ENCODE results near the gene SCARB1. TPM values are rescaled to one million over a fixed set of nuclear protein-coding genes. Genes with fewer than 3 reads are reported as not detected.

Gene SCARB1
- total and polyA plus RNA-seq, 4 donors: 14.9 to 88.4 (median 56.2) TPM

DNA sequence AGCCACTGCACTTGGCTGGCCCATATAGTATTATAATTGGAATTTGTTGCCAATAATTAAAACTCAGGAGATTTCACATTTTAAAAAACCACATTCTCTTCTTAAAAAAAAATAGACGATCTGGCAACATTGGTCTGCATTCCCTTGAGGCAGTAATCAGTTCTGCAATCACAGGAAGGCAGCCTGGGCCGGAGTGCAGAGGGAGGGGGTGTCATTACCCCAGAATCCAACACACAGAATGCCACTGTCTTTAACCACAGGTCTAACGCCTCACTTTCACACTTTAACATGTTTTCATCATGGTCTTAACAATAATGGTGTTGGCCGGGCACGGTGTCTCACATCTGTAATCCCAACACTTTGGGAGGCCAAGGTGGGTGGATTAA is 100.1 kb downstream of the SCARB1 start:
- peaks cover 43% of the 10 kb centered on the region for H3K4me1 ChIP-seq (ENCODE audit: control insufficient read depth, insufficient read depth, low read length)
- WGBS (ENCODE audit: insufficient coverage): no CpG with 5 or more reads among the region's 5 CpGs
- no peak for DNase-seq (ENCODE audit: low read depth in 4 of 6, low spot score in 6 of 6)
- no peak overlapping the region for H3K4me3 ChIP-seq (ENCODE audit: low read depth, low read length)
- no peaks in the 10 kb centered on the region for H3K36me3 ChIP-seq (ENCODE audit: control insufficient read depth, insufficient read depth, low read length)
- no peak overlapping the region for H3K27ac ChIP-seq (ENCODE audit: low read depth, low read length)
- peaks cover 12% of the 10 kb centered on the region for H3K9me3 ChIP-seq (ENCODE audit: control insufficient read depth, insufficient read depth, low read length)
- H3K27me3 ChIP-seq (ENCODE audit: control insufficient read depth, insufficient read depth, low read length): no peaks in the 10 kb centered on the region

DNA sequence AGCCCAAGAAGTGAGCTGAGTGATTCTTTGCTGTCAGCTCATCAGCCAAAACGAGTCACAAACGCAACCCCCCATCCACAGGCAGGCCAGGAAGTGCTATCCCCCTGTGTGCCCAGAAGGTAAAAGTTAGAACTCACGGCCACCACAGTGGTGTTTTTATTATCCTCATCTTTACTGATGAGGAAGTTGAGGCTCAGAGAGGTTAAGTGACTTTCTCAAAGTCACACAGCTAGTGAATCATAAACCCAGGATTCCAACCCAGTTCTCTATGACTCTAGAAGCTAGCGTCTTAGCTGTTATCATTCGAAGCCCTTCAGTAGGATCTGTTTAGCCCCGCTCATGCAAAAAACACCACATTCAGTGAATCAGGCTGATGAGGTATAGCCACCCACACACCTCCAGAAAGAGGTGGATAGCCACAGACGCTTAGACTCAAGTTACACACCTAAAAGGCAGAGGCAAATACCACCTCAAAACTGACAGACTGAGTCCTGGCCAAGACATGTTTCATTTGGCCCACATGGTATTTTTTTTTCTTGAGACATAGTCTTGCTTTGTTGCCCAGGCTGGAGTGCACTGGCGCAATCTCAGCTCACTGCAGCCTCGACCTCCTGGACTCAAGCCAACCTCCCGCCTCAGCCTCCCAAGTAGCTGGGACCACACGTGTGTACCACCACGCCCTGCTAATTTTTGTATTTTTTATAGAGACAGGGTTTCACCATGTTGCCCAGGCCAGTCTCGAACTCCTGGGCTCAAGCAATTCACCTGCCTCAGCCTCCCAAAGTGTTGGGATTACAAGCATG is 100.7 kb downstream of the SCARB1 start:
- H3K27ac ChIP-seq (ENCODE audit: low read depth, low read length): no peak overlapping the region
- no peaks in the 10 kb centered on the region for H3K36me3 ChIP-seq (ENCODE audit: control insufficient read depth, insufficient read depth, low read length)
- H3K27me3 ChIP-seq (ENCODE audit: control insufficient read depth, insufficient read depth, low read length): no peaks in the 10 kb centered on the region
- WGBS (ENCODE audit: insufficient coverage): 89% methylated on average over 7 of the region's 13 CpGs
- H3K4me1 ChIP-seq (ENCODE audit: control insufficient read depth, insufficient read depth, low read length): peaks cover 49% of the 10 kb centered on the region
- H3K4me3 ChIP-seq (ENCODE audit: low read depth, low read length): no peak overlapping the region
- no peak for DNase-seq (ENCODE audit: low read depth in 4 of 6, low spot score in 6 of 6)
- peaks cover 12% of the 10 kb centered on the region for H3K9me3 ChIP-seq (ENCODE audit: control insufficient read depth, insufficient read depth, low read length)

DNA sequence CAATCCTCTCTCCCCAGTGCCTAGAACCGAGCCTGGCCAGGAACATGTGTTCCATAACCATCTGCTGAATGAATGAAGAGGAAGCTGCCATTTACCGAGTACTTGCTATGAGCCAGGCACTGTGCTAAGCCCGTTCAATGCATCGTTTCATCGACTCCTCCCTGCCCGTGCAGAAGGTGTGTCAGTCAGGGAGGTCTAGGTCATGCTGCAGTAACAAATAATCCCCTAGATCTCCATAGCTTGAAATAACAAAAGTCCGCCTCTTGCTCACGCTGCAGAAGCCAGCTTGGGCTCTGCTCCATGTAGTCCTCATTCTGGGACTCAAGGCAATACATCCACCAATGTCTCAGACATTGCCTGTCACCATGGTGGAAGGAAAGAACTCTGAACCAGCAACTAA is 101.3 kb downstream of the SCARB1 start:
- H3K27ac ChIP-seq (ENCODE audit: low read depth, low read length): no peak overlapping the region
- no peaks in the 10 kb centered on the region for H3K36me3 ChIP-seq (ENCODE audit: control insufficient read depth, insufficient read depth, low read length)
- H3K4me3 ChIP-seq (ENCODE audit: low read depth, low read length): no peak overlapping the region
- H3K4me1 ChIP-seq (ENCODE audit: control insufficient read depth, insufficient read depth, low read length): peaks cover 54% of the 10 kb centered on the region
- 92% methylated on average over 7 of the region's 8 CpGs for WGBS (ENCODE audit: insufficient coverage)
- H3K27me3 ChIP-seq (ENCODE audit: control insufficient read depth, insufficient read depth, low read length): no peaks in the 10 kb centered on the region
- no peak for DNase-seq (ENCODE audit: low read depth in 4 of 6, low spot score in 6 of 6)
- H3K9me3 ChIP-seq (ENCODE audit: control insufficient read depth, insufficient read depth, low read length): peaks cover 12% of the 10 kb centered on the region

DNA sequence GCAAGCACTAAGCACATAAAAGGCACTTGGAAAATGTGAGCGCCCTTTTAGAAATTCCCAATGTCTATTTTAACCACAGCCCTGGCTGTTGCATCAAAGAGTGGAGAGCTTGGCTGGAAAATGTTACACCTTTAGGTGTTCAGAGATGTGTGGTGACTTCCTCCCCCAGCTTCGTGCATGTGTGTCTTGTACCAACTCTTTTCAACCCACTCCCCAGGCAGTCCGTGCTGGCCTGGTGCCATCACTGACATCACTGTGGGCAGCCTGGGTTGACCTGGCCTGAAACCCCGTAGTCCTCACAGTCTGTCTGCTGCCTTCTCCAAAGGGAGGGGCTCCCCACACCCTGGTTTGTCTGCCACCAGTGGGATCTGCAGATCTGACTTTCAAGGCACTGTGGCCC is 101.8 kb downstream of the SCARB1 start:
- WGBS (ENCODE audit: insufficient coverage): 60% methylated on average over 2 of the region's 4 CpGs
- H3K27me3 ChIP-seq (ENCODE audit: control insufficient read depth, insufficient read depth, low read length): no peaks in the 10 kb centered on the region
- no peaks in the 10 kb centered on the region for H3K36me3 ChIP-seq (ENCODE audit: control insufficient read depth, insufficient read depth, low read length)
- H3K9me3 ChIP-seq (ENCODE audit: control insufficient read depth, insufficient read depth, low read length): peaks cover 12% of the 10 kb centered on the region
- H3K27ac ChIP-seq (ENCODE audit: low read depth, low read length): no peak overlapping the region
- H3K4me1 ChIP-seq (ENCODE audit: control insufficient read depth, insufficient read depth, low read length): peaks cover 49% of the 10 kb centered on the region
- DNase-seq (ENCODE audit: low read depth in 4 of 6, low spot score in 6 of 6): no peak
- H3K4me3 ChIP-seq (ENCODE audit: low read depth, low read length): no peak overlapping the region

DNA sequence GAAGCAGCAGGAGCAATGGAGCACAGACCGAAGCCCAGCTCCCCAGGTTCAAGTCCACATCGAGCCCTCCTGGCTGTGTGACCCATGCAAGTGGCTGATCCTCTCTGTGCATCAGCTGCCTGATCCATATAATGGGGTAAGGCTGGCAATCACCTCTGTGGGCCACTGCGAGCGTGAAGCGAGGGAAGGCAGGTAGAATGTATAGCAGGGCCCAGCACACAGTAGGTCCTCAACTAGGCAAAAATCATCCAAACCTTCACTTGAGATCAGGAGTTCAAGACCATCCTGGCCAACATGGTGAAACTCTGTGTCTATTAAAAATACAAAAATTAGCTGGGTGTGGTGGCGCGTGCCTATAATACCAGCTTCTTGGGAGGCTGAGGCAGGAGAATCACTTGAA is 102.6 kb downstream of the SCARB1 start:
- Histone ChIP-seq H3K36me3 (ENCODE audit: control insufficient read depth, insufficient read depth, low read length) (no peaks in the 10 kb centered on the region), H3K9me3 (ENCODE audit: control insufficient read depth, insufficient read depth, low read length) (peaks cover 12% of the 10 kb centered on the region), H3K4me1 (ENCODE audit: control insufficient read depth, insufficient read depth, low read length) (peaks cover 42% of the 10 kb centered on the region), H3K27me3 (ENCODE audit: control insufficient read depth, insufficient read depth, low read length) (no peaks in the 10 kb centered on the region), H3K4me3 (ENCODE audit: low read depth, low read length) (no peak overlapping the region), H3K27ac (ENCODE audit: low read depth, low read length) (no peak overlapping the region)
- no peak for DNase-seq (ENCODE audit: low read depth in 4 of 6, low spot score in 6 of 6)
- WGBS (ENCODE audit: insufficient coverage): 100% methylated on average over 6 of the region's 7 CpGs

DNA sequence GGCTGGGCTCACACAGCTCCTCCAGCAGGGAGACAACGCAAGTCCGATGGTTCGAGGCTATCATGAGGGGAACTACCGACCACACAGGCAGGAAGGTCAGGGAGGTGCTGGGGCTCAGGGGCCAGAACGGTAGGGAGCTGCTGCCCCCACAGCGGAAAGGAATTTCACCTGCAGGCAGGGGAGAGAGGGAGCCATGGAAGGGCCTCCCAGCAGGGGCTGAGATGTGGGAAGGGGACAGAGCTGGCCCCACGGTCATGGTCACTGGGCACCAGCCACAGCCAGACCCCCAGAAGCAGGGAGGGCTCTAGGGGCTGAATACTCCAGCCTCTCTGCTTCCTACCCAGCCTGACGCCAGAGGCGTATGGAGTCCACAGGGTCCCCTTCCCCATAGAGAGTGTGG is 103.1 kb downstream of the SCARB1 start:
- Histone ChIP-seq H3K9me3 (ENCODE audit: control insufficient read depth, insufficient read depth, low read length) (peaks cover 12% of the 10 kb centered on the region), H3K36me3 (ENCODE audit: control insufficient read depth, insufficient read depth, low read length) (no peaks in the 10 kb centered on the region), H3K4me3 (ENCODE audit: low read depth, low read length) (no peak overlapping the region), H3K27ac (ENCODE audit: low read depth, low read length) (no peak overlapping the region), H3K27me3 (ENCODE audit: control insufficient read depth, insufficient read depth, low read length) (no peaks in the 10 kb centered on the region), H3K4me1 (ENCODE audit: control insufficient read depth, insufficient read depth, low read length) (peaks cover 42% of the 10 kb centered on the region)
- no peak for DNase-seq (ENCODE audit: low read depth in 4 of 6, low spot score in 6 of 6)
- 87% methylated on average over 8 of the region's 9 CpGs for WGBS (ENCODE audit: insufficient coverage)

DNA sequence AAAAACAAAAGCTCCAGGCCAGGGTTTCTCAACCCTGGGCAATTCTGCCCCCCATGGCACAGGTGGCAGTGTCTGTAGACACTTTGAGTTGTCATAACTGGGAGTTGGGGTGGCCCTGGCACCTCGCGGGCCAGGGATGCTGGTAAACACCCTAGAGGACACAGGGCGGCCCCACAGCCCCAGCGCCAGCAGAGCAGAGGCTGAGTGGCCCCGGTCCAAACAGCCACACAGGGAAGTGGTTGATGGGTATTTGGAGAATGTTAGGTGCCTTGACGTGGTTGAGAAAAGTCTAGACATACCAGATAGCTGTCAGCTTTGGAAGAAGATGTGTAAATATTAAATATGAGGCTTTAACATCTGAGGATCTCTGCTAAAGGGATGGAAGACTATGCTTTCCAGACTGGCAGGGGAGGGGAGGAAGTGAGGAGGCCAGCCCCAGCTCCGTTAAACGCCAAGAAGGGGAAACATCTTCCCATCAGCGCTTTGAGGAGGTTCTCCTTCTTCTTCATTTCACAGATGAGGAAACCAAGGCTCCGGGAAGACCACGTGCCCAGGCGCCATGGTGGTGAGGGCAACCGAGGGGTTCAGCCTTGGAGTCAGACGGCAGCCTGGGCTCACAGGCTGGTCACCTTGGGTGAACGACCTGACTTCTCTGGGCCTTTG is 103.7 kb downstream of the SCARB1 start:
- Histone ChIP-seq H3K4me1 (ENCODE audit: control insufficient read depth, insufficient read depth, low read length) (peaks cover 46% of the 10 kb centered on the region), H3K36me3 (ENCODE audit: control insufficient read depth, insufficient read depth, low read length) (no peaks in the 10 kb centered on the region), H3K9me3 (ENCODE audit: control insufficient read depth, insufficient read depth, low read length) (peaks cover 9% of the 10 kb centered on the region), H3K27ac (ENCODE audit: low read depth, low read length) (no peak overlapping the region), H3K27me3 (ENCODE audit: control insufficient read depth, insufficient read depth, low read length) (no peaks in the 10 kb centered on the region), H3K4me3 (ENCODE audit: low read depth, low read length) (no peak overlapping the region)
- no peak for DNase-seq (ENCODE audit: low read depth in 4 of 6, low spot score in 6 of 6)
- 87% methylated on average over 12 of the region's 15 CpGs for WGBS (ENCODE audit: insufficient coverage)

DNA sequence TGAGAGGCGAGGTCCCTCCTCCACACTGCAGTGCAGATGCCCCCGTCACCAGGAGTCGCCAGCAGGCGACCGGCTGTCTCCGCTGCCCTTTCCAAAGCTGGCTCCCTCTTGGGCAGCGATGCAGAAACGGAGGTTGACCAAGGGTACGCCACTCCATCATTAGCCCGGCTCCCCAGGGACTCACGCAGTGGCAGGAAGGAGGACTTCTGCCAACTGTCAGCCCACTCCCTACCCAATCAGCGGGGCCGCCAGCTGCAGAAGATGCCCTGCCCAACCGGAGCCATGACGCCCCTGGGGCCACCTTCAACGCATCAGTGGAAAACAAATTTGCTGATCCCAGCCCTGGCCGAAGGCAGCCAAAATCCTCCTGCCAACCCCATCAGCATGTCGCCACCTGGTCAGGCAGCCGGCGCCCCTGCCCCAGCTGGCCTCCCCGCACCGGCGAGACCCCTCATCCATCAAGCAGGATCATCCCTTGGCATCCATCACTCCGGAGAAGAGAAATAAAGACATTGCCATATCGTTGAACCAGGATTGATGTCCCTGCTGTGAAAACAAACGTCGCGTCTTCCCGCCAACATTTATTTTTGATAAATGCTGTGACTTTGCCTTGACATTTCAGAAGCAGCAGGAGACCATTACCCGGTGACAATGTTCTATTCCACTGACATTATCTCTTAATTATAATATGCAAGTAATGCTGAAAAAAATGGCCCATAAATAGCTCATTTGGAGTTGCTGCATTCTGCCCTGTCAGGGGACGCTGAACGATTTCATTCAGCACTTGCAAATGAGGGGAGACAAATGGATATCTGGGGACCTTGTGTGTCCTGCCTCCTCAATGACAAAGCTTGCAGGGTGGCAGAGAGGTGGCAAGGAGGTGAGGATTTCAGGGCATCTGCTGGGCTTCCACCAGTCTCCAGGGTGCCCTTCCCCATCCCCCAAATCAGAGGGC is 105.1 kb downstream of the SCARB1 start:
- Histone ChIP-seq H3K4me3 (ENCODE audit: low read depth, low read length) (no peak overlapping the region), H3K27ac (ENCODE audit: low read depth, low read length) (peak overlapping the region; percentile 25), H3K27me3 (ENCODE audit: control insufficient read depth, insufficient read depth, low read length) (no peaks in the 10 kb centered on the region), H3K9me3 (ENCODE audit: control insufficient read depth, insufficient read depth, low read length) (no peaks in the 10 kb centered on the region), H3K36me3 (ENCODE audit: control insufficient read depth, insufficient read depth, low read length) (no peaks in the 10 kb centered on the region), H3K4me1 (ENCODE audit: control insufficient read depth, insufficient read depth, low read length) (peaks cover 58% of the 10 kb centered on the region)
- 8% methylated on average over 26 of the region's 32 CpGs for WGBS (ENCODE audit: insufficient coverage)
- DNase-seq (ENCODE audit: low read depth in 4 of 6, low spot score in 6 of 6): peak in 3 of 6 donors; percentile 40 to 92 (median 75)

DNA sequence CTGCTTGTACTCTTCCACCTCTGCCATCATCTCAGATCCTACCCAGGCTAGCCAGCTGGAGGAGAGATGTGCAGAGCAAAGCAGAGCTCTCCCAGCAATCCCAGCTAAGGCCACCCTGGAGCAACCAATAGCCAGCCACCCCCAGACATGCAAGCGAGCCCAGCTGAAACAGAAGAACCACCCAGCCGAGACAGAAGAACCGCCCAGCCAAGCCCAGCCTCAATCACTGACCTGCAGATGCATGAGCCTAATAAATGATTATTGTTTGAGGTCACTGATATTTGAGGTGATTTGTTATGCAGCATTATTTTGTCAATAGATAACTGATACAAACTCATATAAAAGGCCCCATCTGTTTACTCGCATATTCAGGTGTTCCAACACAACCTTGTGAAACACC is 106.3 kb downstream of the SCARB1 start:
- DNase-seq (ENCODE audit: low read depth in 4 of 6, low spot score in 6 of 6): no peak
- Histone ChIP-seq H3K27me3 (ENCODE audit: control insufficient read depth, insufficient read depth, low read length) (no peaks in the 10 kb centered on the region), H3K9me3 (ENCODE audit: control insufficient read depth, insufficient read depth, low read length) (no peaks in the 10 kb centered on the region), H3K4me1 (ENCODE audit: control insufficient read depth, insufficient read depth, low read length) (peaks cover 70% of the 10 kb centered on the region), H3K27ac (ENCODE audit: low read depth, low read length) (no peak overlapping the region), H3K4me3 (ENCODE audit: low read depth, low read length) (no peak overlapping the region), H3K36me3 (ENCODE audit: control insufficient read depth, insufficient read depth, low read length) (no peaks in the 10 kb centered on the region)
- WGBS (ENCODE audit: insufficient coverage): 100% methylated on average over 1 of the region's 4 CpGs
